HepG2 (cell line): ENCODE data around the gene DNAJC5. TPM values are rescaled to one million over a fixed set of nuclear protein-coding genes. Genes with fewer than 3 reads are reported as not detected.

ENCODE experiments used
- ATAC-seq: fragments of 200-7000 bp; cut with Tn5 transposase; 3 replicates; pipeline ENCODE4 v1.9.1; 2020; ENCODE audit warnings: mild to moderate bottlenecking, moderate library complexity
- BruUV-seq: library from RNA; stranded (reverse); fragments of 400-500 nt; replicated peaks from 2 replicates; lab custom pipeline; 2021; lab: Mats Ljungman, UMichigan
- CTCF ChIA-PET: fragments of 300-600 bp; formaldehyde crosslinking; extraction: SDS; loops from one replicate; lab custom pipeline; 2021; ENCODE audit warnings: low total read pairs, inconsistent platforms, low intra/inter-chr PET ratio; lab: Yijun Ruan, JAX
- POLR2A ChIA-PET: fragments of 350-600 bp; sonication (Branson Sonifier 250); formaldehyde crosslinking; loops from one replicate; lab custom pipeline; 2020; ENCODE audit warnings: antibody characterized with exemption, inconsistent platforms; lab: Yijun Ruan, JAX
- DNase-seq: peaks from one replicate; pipeline ENCODE4 v3.0.0-alpha.2; 2015; ENCODE audit warnings: low spot score
- FAIRE-seq: peaks from 3 replicates; lab custom pipeline; 2011; peaks lifted over from hg19 to GRCh38; lab: Jason Lieb, UNC
- H2AFZ ChIP-seq: one replicate; pipeline ENCODE4 v1.6.1; 2011; ENCODE audit warnings: low read length, inconsistent platforms
- H3K27ac ChIP-seq: fragments of 300-600 bp; 3 replicates; pipeline ENCODE4 v1.8.0; 2011; ENCODE audit warnings: mixed run types, mild to moderate bottlenecking, mixed read lengths, low read length, inconsistent platforms; ENCODE audit not compliant: insufficient read depth; ENCODE audit errors: extremely low read length
- H3K27me3 ChIP-seq, 2 experiments: fragments of 200-600 bp in 1 of 2; 2 replicates in 1 of 2; 3 replicates in 1 of 2; pipeline versions ENCODE4 v1.6.0 to v1.8.0; 2011; ENCODE audit warnings: low read length in 2 of 2, mild to moderate bottlenecking in 2 of 2, moderate library complexity in 2 of 2, inconsistent platforms in 1 of 2; ENCODE audit not compliant: insufficient read depth in 2 of 2, control insufficient read depth in 1 of 2
- H3K36me3 ChIP-seq, 2 experiments: fragments of 200-600 bp in 1 of 2; replicated peaks in 1 of 2; 2 replicates in 1 of 2; 3 replicates in 1 of 2; pipeline versions ENCODE4 v1.5.1 to v1.8.0; 2011; ENCODE audit warnings: low read length in 2 of 2, inconsistent platforms in 1 of 2; ENCODE audit not compliant: insufficient read depth in 2 of 2, control insufficient read depth in 1 of 2
- H3K4me1 ChIP-seq: 2 replicates; pipeline ENCODE4 v1.5.1; 2012; ENCODE audit warnings: low read length, inconsistent platforms; ENCODE audit not compliant: insufficient read depth
- H3K4me2 ChIP-seq: 2 replicates; pipeline ENCODE4 v1.6.0; 2011; ENCODE audit warnings: low read depth, low read length, inconsistent platforms
- H3K4me3 ChIP-seq, 3 experiments: fragments of 200-600 bp in 1 of 3; sonication (generic), shearing (Covaris generic) in 1 of 3; replicated peaks in 1 of 3; 2 replicates each; pipeline ENCODE4 v1.5.1; 2011 to 2016; ENCODE audit warnings: low read length in 3 of 3, inconsistent platforms in 2 of 3, low read depth in 2 of 3, mild to moderate bottlenecking in 2 of 3, control low read depth in 1 of 3, mixed read lengths in 1 of 3; ENCODE audit not compliant: insufficient read depth in 1 of 3
- H3K79me2 ChIP-seq: one replicate; pipeline ENCODE4 v1.6.1; 2011; ENCODE audit warnings: low read length, inconsistent platforms; ENCODE audit not compliant: insufficient read depth
- H3K9ac ChIP-seq: 2 replicates; pipeline ENCODE4 v1.6.0; 2011; ENCODE audit warnings: mild to moderate bottlenecking, low read depth, low read length, inconsistent platforms; ENCODE audit not compliant: insufficient read depth
- H3K9me3 ChIP-seq: 2 replicates; pipeline ENCODE4 v1.5.1; 2012; ENCODE audit warnings: mild to moderate bottlenecking, low read length
- H4K20me1 ChIP-seq: 2 replicates; pipeline ENCODE4 v1.6.0; 2011; ENCODE audit warnings: inconsistent platforms, mild to moderate bottlenecking, low read length, moderate library complexity; ENCODE audit not compliant: insufficient read depth
- ATF7 ChIP-seq, 2 experiments: fragments of 450-650 bp in 1 of 2; sonication (generic) in 1 of 2; formaldehyde crosslinking in 1 of 2; IDR thresholded peaks; 2 replicates each; pipeline versions ENCODE4 v1.4.0 to v1.6.1; 2016 to 2020; ENCODE audit warnings: antibody characterized with exemption in 1 of 2, mild to moderate bottlenecking in 1 of 2, missing genetic modification reagents in 1 of 2
- CHCHD3 ChIP-seq: sonication (generic); formaldehyde crosslinking; IDR thresholded peaks from 2 replicates; pipeline ENCODE4 v1.8.0; 2022; ENCODE audit warnings: mild to moderate bottlenecking, missing genetic modification reagents, moderate library complexity
- HNF4G ChIP-seq, 2 experiments: sonication (generic) in 1 of 2; formaldehyde crosslinking in 1 of 2; IDR thresholded peaks; 2 replicates each; pipeline versions ENCODE4 v1.4.0 to v1.6.1; 2011 to 2020; ENCODE audit warnings: borderline replicate concordance in 2 of 2, low read depth in 2 of 2, mild to moderate bottlenecking in 2 of 2, low read length in 1 of 2, missing genetic modification reagents in 1 of 2, moderate library complexity in 1 of 2
- RCOR2 ChIP-seq: IDR thresholded peaks from 2 replicates; pipeline ENCODE4 v1.6.1; 2016; ENCODE audit warnings: missing biosample characterization, missing genetic modification reagents
- RFXAP ChIP-seq: sonication (generic); formaldehyde crosslinking; IDR thresholded peaks from 2 replicates; pipeline ENCODE4 v1.4.0; 2020; ENCODE audit warnings: missing genetic modification reagents, borderline replicate concordance
- ZC3H4 ChIP-seq: sonication (generic); formaldehyde crosslinking; IDR thresholded peaks from 2 replicates; pipeline ENCODE4 v1.4.0; 2020; ENCODE audit warnings: missing genetic modification reagents, borderline replicate concordance
- WGBS: methylation state at CpG from one replicate; pipeline ENCODE4 v1.1.6; 2017; ENCODE audit warnings: low lambda C conversion rate; 5-methylcytosine and 5-hydroxymethylcytosine counted together
- in situ Hi-C: cut with HindIII; loops from 2 replicates; pipeline ENCODE4 v1.10.0; 2017; ENCODE audit warnings: low pct_unique_long_range_greater_than_20kb; ENCODE audit not compliant: extremely low pct_ligation_motif_present
- intact Hi-C: fragments of 100-400 bp; cut with micrococcal nuclease; formaldehyde crosslinking; loops from one replicate; pipeline ENCODE4 v1.10.0; 2022; ENCODE audit not compliant: unreplicated experiment
- polyA plus RNA-seq, 8 experiments: library from polyadenylated mRNA; depleted of rRNA in 3 of 8; stranded (reverse) in 7 of 8; unstranded in 1 of 8; fragments of >200 nt; fragmentation: Illumina TruSeq in 4 of 8; extraction: Trizol in 4 of 8; gene quantifications; 2 replicates each; pipeline versions ENCODE4 v1.2.1 to v1.2.3, GENCODE V29; 2011 to 2016; ENCODE audit warnings: low read depth in 4 of 8, missing spikeins in 1 of 8, mixed read lengths in 1 of 8; ENCODE audit not compliant: insufficient read depth in 1 of 8
- total RNA-seq, 5 experiments: library from RNA; depleted of rRNA; stranded (reverse); fragments of >200 nt; fragmentation: Illumina TruSeq; extraction: Trizol; gene quantifications; 2 replicates each; pipeline ENCODE4 v1.2.3, GENCODE V29; 2016; ENCODE audit warnings: low read depth in 1 of 5
- TF ChIP-seq, protein P1 (sequence below): sonication (generic); formaldehyde crosslinking; IDR thresholded peaks from 2 replicates; pipeline ENCODE4 v1.4.0; 2020; ENCODE audit warnings: missing genetic modification reagents, borderline replicate concordance
- TF ChIP-seq, protein P2 (sequence below): sonication (generic); formaldehyde crosslinking; IDR thresholded peaks from 2 replicates; pipeline ENCODE4 v1.8.1; 2023; ENCODE audit warnings: mild to moderate bottlenecking, missing genetic modification reagents
- TF ChIP-seq, protein P3 (sequence below): IDR thresholded peaks from 2 replicates; pipeline ENCODE4 v1.6.1; 2016; ENCODE audit warnings: low read depth, control low read depth
- TF ChIP-seq, protein P4 (sequence below): sonication (generic); formaldehyde crosslinking; IDR thresholded peaks from 2 replicates; pipeline ENCODE4 v1.8.0; 2022; ENCODE audit warnings: mild to moderate bottlenecking, missing genetic modification reagents, borderline replicate concordance
- TF ChIP-seq, protein P5 (sequence below): sonication (generic); formaldehyde crosslinking; IDR thresholded peaks from 2 replicates; pipeline ENCODE4 v1.5.0; 2020; ENCODE audit warnings: missing genetic modification reagents, mild to moderate bottlenecking, borderline replicate concordance

The DNAJC5 gene
- total and polyA plus RNA-seq, 2 of the 13 experiments (the other 11 are each of a cell fraction or from before 2014, with no cell fraction given): 42.8 to 64.5 TPM

DNA sequence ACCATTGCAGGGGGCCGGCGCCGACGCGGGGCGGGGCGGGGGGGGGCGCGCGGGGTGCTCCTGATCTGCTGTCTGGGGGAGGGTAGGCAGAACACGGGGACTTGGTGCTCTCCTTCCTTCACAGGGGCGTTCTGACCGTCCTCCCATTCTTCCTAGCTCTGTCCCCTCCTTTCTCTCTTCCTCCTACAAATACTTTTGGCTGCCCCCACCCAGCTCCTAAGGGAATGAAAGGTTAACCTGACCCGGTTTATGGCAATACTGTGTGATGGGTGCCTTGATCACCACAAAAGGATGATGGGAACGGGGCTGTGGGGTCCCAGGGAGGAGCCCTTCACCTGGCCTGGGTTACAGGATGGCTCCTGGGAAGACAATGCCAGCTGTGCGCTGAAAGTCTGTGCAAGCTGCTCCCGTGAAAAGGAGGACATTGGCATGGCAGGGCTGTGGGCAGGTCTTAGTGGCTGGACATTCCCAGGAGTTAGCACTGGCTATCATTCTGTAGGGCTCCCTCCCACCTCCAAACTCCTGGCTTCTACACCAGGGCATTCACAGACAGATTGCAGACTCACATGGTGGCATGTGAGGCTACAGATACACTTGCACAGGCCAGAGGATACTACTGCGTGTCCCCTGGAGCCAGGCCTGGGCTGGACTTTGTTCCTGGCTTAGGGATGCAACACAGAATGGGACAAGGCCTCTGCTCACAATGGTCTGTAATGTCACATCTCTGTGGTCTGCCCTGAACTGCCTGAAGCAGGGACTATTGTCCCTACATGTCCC is 31.7 kb upstream of the DNAJC5 start:
- FAIRE-seq: no peak
- Histone ChIP-seq H2AFZ (no peak overlapping the region), H3K27ac (peak overlapping the region; percentile 89), H3K4me2 (peak overlapping the region; percentile 94), H3K79me2 (peaks cover 30% of the 10 kb centered on the region), H3K4me1 (peaks cover 51% of the 10 kb centered on the region), H3K27me3 (no peaks in the 10 kb centered on the region; a peak in 1 of 5 replicates), H3K9ac (peak overlapping the region; percentile 94), H4K20me1 (0 out of 2 replicates have a peak, but pooled peaks cover under 1% of the 10 kb centered on the region), H3K36me3 (peaks cover 2 to 3% of the 10 kb centered on the region in 2 experiments; a peak in 3 of 5 replicates), H3K9me3 (no peaks in the 10 kb centered on the region), H3K4me3 (peak overlapping the region; percentile 78 to 96 (median 78))
- intact Hi-C loops (loop anchor here (10.0 kb wide), 1 partner anchor 118 kb away; no protein-coding TSS in a partner anchor), in situ Hi-C loops (no loop called here)
- POLR2A ChIA-PET: interaction anchor here (1.0 to 4.6 kb wide), 19 partner anchors 8 to 221 kb away, joined by 3 to 71 read pairs (median 14); partner anchors contain the start of genes ARFRP1, DNAJC5, LIME1 and PRPF6
- ATAC-seq: peak; percentile 17
- BruUV-seq: no TSS peak
- DNase-seq: peak; percentile 87
- WGBS: 75% methylated on average over 18 of the region's 18 CpGs
- CTCF ChIA-PET: interaction anchor here (1.5 to 2.1 kb wide), 5 partner anchors 34 to 325 kb away, joined by 4 to 15 read pairs (median 9); partner anchors contain the start of genes ARFRP1, PTK6 and ZGPAT
- TF ChIP-seq CHCHD3 (0 out of 2 replicates have a peak, but pooled peaks have one; percentile 22), RCOR2 (0 out of 2 replicates have a peak, but pooled peaks have one; percentile 5), HNF4G (IDR thresholded peaks at IDR 0.05; ENCODE audit: borderline replicate concordance, low read depth, low read length) (peak; percentile 64), HNF4G (CRISPR knock-in tag; IDR thresholded peaks at IDR 0.05; ENCODE audit: borderline replicate concordance, low read depth) (no peak; the same call in 1 of the 2 replicates), ZC3H4 (CRISPR knock-in tag) (peak; percentile 65; the same call in 1 of the 2 replicates), ATF7 (IDR thresholded peaks at IDR 0.05) (no peak), ATF7 (CRISPR knock-in tag; IDR thresholded peaks at IDR 0.05) (0 out of 2 replicates have a peak, but pooled peaks have one; percentile 15), RFXAP (no peak)
- TF ChIP-seq, protein P1, sequence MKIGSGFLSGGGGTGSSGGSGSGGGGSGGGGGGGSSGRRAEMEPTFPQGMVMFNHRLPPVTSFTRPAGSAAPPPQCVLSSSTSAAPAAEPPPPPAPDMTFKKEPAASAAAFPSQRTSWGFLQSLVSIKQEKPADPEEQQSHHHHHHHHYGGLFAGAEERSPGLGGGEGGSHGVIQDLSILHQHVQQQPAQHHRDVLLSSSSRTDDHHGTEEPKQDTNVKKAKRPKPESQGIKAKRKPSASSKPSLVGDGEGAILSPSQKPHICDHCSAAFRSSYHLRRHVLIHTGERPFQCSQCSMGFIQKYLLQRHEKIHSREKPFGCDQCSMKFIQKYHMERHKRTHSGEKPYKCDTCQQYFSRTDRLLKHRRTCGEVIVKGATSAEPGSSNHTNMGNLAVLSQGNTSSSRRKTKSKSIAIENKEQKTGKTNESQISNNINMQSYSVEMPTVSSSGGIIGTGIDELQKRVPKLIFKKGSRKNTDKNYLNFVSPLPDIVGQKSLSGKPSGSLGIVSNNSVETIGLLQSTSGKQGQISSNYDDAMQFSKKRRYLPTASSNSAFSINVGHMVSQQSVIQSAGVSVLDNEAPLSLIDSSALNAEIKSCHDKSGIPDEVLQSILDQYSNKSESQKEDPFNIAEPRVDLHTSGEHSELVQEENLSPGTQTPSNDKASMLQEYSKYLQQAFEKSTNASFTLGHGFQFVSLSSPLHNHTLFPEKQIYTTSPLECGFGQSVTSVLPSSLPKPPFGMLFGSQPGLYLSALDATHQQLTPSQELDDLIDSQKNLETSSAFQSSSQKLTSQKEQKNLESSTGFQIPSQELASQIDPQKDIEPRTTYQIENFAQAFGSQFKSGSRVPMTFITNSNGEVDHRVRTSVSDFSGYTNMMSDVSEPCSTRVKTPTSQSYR (CRISPR knock-in tag): 0 out of 2 replicates have a peak, but pooled peaks have one; percentile 23
- TF ChIP-seq, protein P2, sequence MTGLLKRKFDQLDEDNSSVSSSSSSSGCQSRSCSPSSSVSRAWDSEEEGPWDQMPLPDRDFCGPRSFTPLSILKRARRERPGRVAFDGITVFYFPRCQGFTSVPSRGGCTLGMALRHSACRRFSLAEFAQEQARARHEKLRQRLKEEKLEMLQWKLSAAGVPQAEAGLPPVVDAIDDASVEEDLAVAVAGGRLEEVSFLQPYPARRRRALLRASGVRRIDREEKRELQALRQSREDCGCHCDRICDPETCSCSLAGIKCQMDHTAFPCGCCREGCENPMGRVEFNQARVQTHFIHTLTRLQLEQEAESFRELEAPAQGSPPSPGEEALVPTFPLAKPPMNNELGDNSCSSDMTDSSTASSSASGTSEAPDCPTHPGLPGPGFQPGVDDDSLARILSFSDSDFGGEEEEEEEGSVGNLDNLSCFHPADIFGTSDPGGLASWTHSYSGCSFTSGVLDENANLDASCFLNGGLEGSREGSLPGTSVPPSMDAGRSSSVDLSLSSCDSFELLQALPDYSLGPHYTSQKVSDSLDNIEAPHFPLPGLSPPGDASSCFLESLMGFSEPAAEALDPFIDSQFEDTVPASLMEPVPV (CRISPR knock-in tag): 0 out of 2 replicates have a peak, but pooled peaks have one; percentile 8
- TF ChIP-seq, protein P3, sequence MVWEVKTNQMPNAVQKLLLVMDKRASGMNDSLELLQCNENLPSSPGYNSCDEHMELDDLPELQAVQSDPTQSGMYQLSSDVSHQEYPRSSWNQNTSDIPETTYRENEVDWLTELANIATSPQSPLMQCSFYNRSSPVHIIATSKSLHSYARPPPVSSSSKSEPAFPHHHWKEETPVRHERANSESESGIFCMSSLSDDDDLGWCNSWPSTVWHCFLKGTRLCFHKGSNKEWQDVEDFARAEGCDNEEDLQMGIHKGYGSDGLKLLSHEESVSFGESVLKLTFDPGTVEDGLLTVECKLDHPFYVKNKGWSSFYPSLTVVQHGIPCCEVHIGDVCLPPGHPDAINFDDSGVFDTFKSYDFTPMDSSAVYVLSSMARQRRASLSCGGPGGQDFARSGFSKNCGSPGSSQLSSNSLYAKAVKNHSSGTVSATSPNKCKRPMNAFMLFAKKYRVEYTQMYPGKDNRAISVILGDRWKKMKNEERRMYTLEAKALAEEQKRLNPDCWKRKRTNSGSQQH: peak; percentile 81
- TF ChIP-seq, protein P4, sequence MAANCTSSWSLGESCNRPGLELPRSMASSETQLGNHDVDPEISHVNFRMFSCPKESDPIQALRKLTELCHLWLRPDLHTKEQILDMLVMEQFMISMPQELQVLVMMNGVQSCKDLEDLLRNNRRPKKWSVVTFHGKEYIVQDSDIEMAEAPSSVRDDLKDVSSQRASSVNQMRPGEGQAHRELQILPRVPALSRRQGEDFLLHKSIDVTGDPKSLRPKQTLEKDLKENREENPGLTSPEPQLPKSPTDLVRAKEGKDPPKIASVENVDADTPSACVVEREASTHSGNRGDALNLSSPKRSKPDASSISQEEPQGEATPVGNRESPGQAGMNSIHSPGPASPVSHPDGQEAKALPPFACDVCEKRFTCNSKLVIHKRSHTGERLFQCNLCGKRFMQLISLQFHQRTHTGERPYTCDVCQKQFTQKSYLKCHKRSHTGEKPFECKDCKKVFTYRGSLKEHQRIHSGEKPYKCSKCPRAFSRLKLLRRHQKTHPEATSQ: 0 out of 2 replicates have a peak, but pooled peaks have one; percentile 69
- TF ChIP-seq, protein P5, sequence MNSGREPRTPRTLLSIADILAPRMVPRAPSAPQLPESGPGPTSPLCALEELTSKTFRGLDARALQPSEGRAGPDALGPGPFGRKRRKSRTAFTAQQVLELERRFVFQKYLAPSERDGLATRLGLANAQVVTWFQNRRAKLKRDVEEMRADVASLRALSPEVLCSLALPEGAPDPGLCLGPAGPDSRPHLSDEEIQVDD: peak; percentile 57; the same call in 1 of the 2 replicates
